SK-N-SH (cell line): ENCODE measurements around the gene OSBPL6. TPM values are rescaled to one million over a fixed set of nuclear protein-coding genes. Genes with fewer than 3 reads are reported as not detected.

Experiments used
- CTCF ChIA-PET: fragments of 300-600, 350-600 bp; formaldehyde crosslinking; extraction: SDS; loops from one replicate; lab custom pipeline; 2021; lab: Yijun Ruan, JAX
- POLR2A ChIA-PET: fragments of 350-600 bp; sonication (Branson Sonifier 250); formaldehyde crosslinking; extraction: SDS; loops from one replicate; lab custom pipeline; 2020; ENCODE audit warnings: antibody characterized with exemption, inconsistent platforms; lab: Yijun Ruan, JAX
- DNase-seq: peaks from one replicate; pipeline ENCODE4 v3.0.0; 2012
- H2AFZ ChIP-seq: fragments of 200-600 bp; sonication (generic); 2 replicates; pipeline ENCODE4 v1.8.1; 2016; ENCODE audit warnings: antibody characterized with exemption, mild to moderate bottlenecking, low read depth
- H3F3A ChIP-seq: fragments of 200-600 bp; sonication (generic); replicated peaks from 2 replicates; pipeline ENCODE3; 2016; ENCODE audit warnings: antibody characterized with exemption, mild to moderate bottlenecking; ENCODE audit not compliant: insufficient read depth
- H3K27ac ChIP-seq, 2 experiments: fragments of 200-500 bp in 1 of 2; fragments of 200-600 bp in 1 of 2; sonication (Bioruptor generic) in 1 of 2; sonication (generic), shearing (Covaris generic) in 1 of 2; 2 replicates each; pipeline versions ENCODE4 v1.5.1 to v1.6.1; 2014 to 2016; ENCODE audit warnings: low read depth in 2 of 2, inconsistent platforms in 1 of 2, low read length in 1 of 2, mild to moderate bottlenecking in 1 of 2, mixed read lengths in 1 of 2
- H3K27me3 ChIP-seq: fragments of 200-600 bp; sonication (generic), shearing (Covaris generic); 2 replicates; pipeline ENCODE4 v1.6.1; 2016; ENCODE audit warnings: mixed run types; ENCODE audit not compliant: insufficient read depth
- H3K36me3 ChIP-seq, 2 experiments: fragments of 200-500 bp in 1 of 2; fragments of 200-600 bp in 1 of 2; sonication (Bioruptor generic) in 1 of 2; sonication (generic) in 1 of 2; replicated peaks in 1 of 2; 2 replicates each; pipeline versions ENCODE3 to v1.5.1; 2014 to 2016; ENCODE audit warnings: low read length in 1 of 2, mild to moderate bottlenecking in 1 of 2; ENCODE audit not compliant: insufficient read depth in 2 of 2, control insufficient read depth in 1 of 2
- H3K4me1 ChIP-seq, 2 experiments: fragments of 200-500 bp in 1 of 2; fragments of 200-600 bp in 1 of 2; sonication (Bioruptor generic) in 1 of 2; sonication (generic), shearing (Covaris generic) in 1 of 2; 2 replicates each; pipeline versions ENCODE4 v1.5.1 to v1.6.1; 2014 to 2016; ENCODE audit warnings: low read depth in 1 of 2, low read length in 1 of 2, mixed run types in 1 of 2; ENCODE audit not compliant: insufficient read depth in 2 of 2, control insufficient read depth in 1 of 2
- H3K4me2 ChIP-seq: fragments of 200-600 bp; sonication (generic), shearing (Covaris generic); 2 replicates; pipeline ENCODE4 v1.6.1; 2017; ENCODE audit warnings: mixed run types
- H3K4me3 ChIP-seq, 2 experiments: fragments of 200-500 bp in 1 of 2; fragments of 200-600 bp in 1 of 2; sonication (Bioruptor generic) in 1 of 2; sonication (generic), shearing (Covaris generic) in 1 of 2; 2 replicates each; pipeline versions ENCODE4 v1.5.1 to v1.8.1; 2014 to 2016; ENCODE audit warnings: low read depth in 2 of 2, inconsistent platforms in 1 of 2, low read length in 1 of 2, mild to moderate bottlenecking in 1 of 2, mixed read lengths in 1 of 2, moderate library complexity in 1 of 2
- H3K79me2 ChIP-seq: fragments of 200-600 bp; sonication (generic); 2 replicates; pipeline ENCODE4 v1.8.1; 2017; ENCODE audit warnings: mild to moderate bottlenecking; ENCODE audit not compliant: insufficient read depth
- H3K9ac ChIP-seq: fragments of 200-600 bp; sonication (generic); 2 replicates; pipeline ENCODE4 v1.6.1; 2017; ENCODE audit warnings: mixed run types
- H3K9me2 ChIP-seq: fragments of 200-600 bp; sonication (generic); 2 replicates; pipeline ENCODE4 v1.6.1; 2017; ENCODE audit warnings: mixed run types
- H3K9me3 ChIP-seq: fragments of 200-600 bp; sonication (generic); 2 replicates; pipeline ENCODE4 v1.6.1; 2017; ENCODE audit warnings: mixed run types, mild to moderate bottlenecking, moderate library complexity
- H4K20me1 ChIP-seq: fragments of 200-600 bp; sonication (generic); 2 replicates; pipeline ENCODE4 v1.6.1; 2017; ENCODE audit warnings: mild to moderate bottlenecking, mixed run types; ENCODE audit not compliant: insufficient read depth
- CTCF ChIP-seq: fragments of 200-600 bp; sonication (generic); IDR thresholded peaks from 2 replicates; pipeline ENCODE4 v1.6.1; 2017; ENCODE audit warnings: antibody characterized with exemption, mild to moderate bottlenecking, moderate library complexity
- FOXJ3 ChIP-seq: sonication (generic); formaldehyde crosslinking; IDR thresholded peaks from 2 replicates; pipeline ENCODE4 v1.5.1; 2020; ENCODE audit warnings: mild to moderate bottlenecking, missing genetic modification reagents
- PBX3 ChIP-seq: IDR thresholded peaks from 2 replicates; pipeline ENCODE4; 2012
- REST ChIP-seq: IDR thresholded peaks from 2 replicates; pipeline ENCODE4 v1.6.1; 2012; ENCODE audit warnings: mild to moderate bottlenecking, low read depth, low read length, moderate library complexity
- SIN3A ChIP-seq: IDR thresholded peaks from 2 replicates; pipeline ENCODE4 v1.6.1; 2012; ENCODE audit warnings: low read depth, mild to moderate bottlenecking, low read length, moderate library complexity, borderline replicate concordance
- SMC3 ChIP-seq: IDR thresholded peaks from 2 replicates; pipeline ENCODE4 v1.6.1; 2012; ENCODE audit warnings: low read depth, low read length, improper control_type of control experiment
- ZBTB33 ChIP-seq: IDR thresholded peaks from 2 replicates; pipeline ENCODE4 v1.4.0; 2012; ENCODE audit warnings: low read depth, borderline replicate concordance
- polyA plus RNA-seq, 3 experiments: library from polyadenylated mRNA; depleted of rRNA; stranded (reverse); fragments of >200 nt; gene quantifications; 2 replicates each; pipeline ENCODE4 v1.2.3, GENCODE V29; 2012

Gene OSBPL6
- polyA plus RNA-seq, 1 of the 3 experiments (the other 2 are of a cell fraction) = 2.7 TPM

GRCh38 chr2:178268435-178268834 lies 74.1 kb downstream of the OSBPL6 start:
- no peaks in the 10 kb centered on the region for H3K27me3 ChIP-seq
- POLR2A ChIA-PET = no interaction called here
- H3K9me2 ChIP-seq = no peaks in the 10 kb centered on the region
- no peak for DNase-seq
- no peaks in the 10 kb centered on the region for H3K36me3 ChIP-seq
- CTCF ChIA-PET = no interaction called here
- no peak overlapping the region for H3K4me2 ChIP-seq
- no peak overlapping the region for H2AFZ ChIP-seq
- no peak overlapping the region for H3K4me3 ChIP-seq
- no peaks in the 10 kb centered on the region for H3K9me3 ChIP-seq
- TF ChIP-seq SIN3A = no peak
- no peak for TF ChIP-seq CTCF
- TF ChIP-seq PBX3 = no peak
- no peak for TF ChIP-seq REST
- no peak for TF ChIP-seq ZBTB33
- no peak for TF ChIP-seq FOXJ3
- TF ChIP-seq SMC3 = no peak
- H3F3A ChIP-seq = no peaks in the 10 kb centered on the region
- peaks cover 0 to 5% of the 10 kb centered on the region in 2 experiments; a peak in 2 of 4 replicates for H3K4me1 ChIP-seq
- H3K79me2 ChIP-seq = no peaks in the 10 kb centered on the region
- no peak overlapping the region for H3K27ac ChIP-seq
- H4K20me1 ChIP-seq = no peaks in the 10 kb centered on the region
- no peak overlapping the region for H3K9ac ChIP-seq
